IPS-NIHi7 (cell line): ENCODE results near the gene GGT5.
"Not testable (repeated sequence)": the region's sequence is repeated elsewhere in the genome, so short reads cannot be mapped to it uniquely, and the experiment has no call there.

Source experiments
- DNase-seq: peaks from one replicate; pipeline ENCODE4 v3.0.0; 2012; ENCODE audit warnings: mixed read lengths; ENCODE audit errors: extremely low spot score

The GGT5 gene

GRCh38 chr22:24203856-24204255, 41.0 kb downstream of the GGT5 start:
- not testable (repeated sequence) for DNase-seq

GRCh38 chr22:24201681-24202614, 42.9 kb downstream of the GGT5 start:
- DNase-seq = no peak

GRCh38 chr22:24200619-24201212, 44.2 kb downstream of the GGT5 start:
- DNase-seq = no peak

- DNase-seq = no peak
Measured at GRCh38 chr22:24198682-24199052, 46.2 kb downstream of the GGT5 start.

GRCh38 chr22:24191893-24192292, 53.0 kb downstream of the GGT5 start:
- DNase-seq = no peak

GRCh38 chr22:24191381-24191841, 53.5 kb downstream of the GGT5 start:
- no peak for DNase-seq

- DNase-seq = no peak
Measured at GRCh38 chr22:24190596-24191208, 54.2 kb downstream of the GGT5 start.

- no peak for DNase-seq
Measured at GRCh38 chr22:24190159-24190540, 54.7 kb downstream of the GGT5 start.

GRCh38 chr22:24189249-24190158, 55.4 kb downstream of the GGT5 start:
- peak; percentile 94 for DNase-seq

- no peak for DNase-seq
Measured at GRCh38 chr22:24188705-24189248, 56.1 kb downstream of the GGT5 start.

GRCh38 chr22:24187731-24188644, 56.9 kb downstream of the GGT5 start:
- no peak for DNase-seq

GRCh38 chr22:24186892-24187670, 57.8 kb downstream of the GGT5 start:
- no peak for DNase-seq

GRCh38 chr22:24186352-24186740, 58.5 kb downstream of the GGT5 start:
- no peak for DNase-seq

- DNase-seq = no peak
Measured at GRCh38 chr22:24185501-24186351, 59.2 kb downstream of the GGT5 start.

GRCh38 chr22:24185001-24185500, 59.8 kb downstream of the GGT5 start:
- no peak for DNase-seq

GRCh38 chr22:24184057-24184798, 60.7 kb downstream of the GGT5 start:
- DNase-seq = no peak

- DNase-seq = no peak
Measured at GRCh38 chr22:24183321-24184031, 61.4 kb downstream of the GGT5 start.
